T-helper 1 cell treated with Interleukin-12 subunit alpha and Interleukin-12 subunit beta and Interleukin-4 antibody, amounts not matched to agents 30 ng/mL and 1 ng/mL, for 36 hours (primary cell): Measurements from ENCODE around the gene COL4A2. TPM values are rescaled to one million over a fixed set of nuclear protein-coding genes. Genes with fewer than 3 reads are reported as not detected.
"Not testable (repeated sequence)": the region's sequence is repeated elsewhere in the genome, so short reads cannot be mapped to it uniquely, and the experiment has no call there.

Source experiments
- intact Hi-C: fragments of 100-400 bp; cut with micrococcal nuclease; formaldehyde crosslinking; loops from one replicate; pipeline ENCODE4 v1.15.1; 2024
- total RNA-seq: library from RNA; stranded (reverse); gene quantifications from 2 replicates; pipeline ENCODE4 v1.2.3, GENCODE V29; 2022

The COL4A2 gene
- total RNA-seq, 1 donor from 2014 or later = 0.37 TPM

GRCh38 chr13:110306340-110306959 is 634 bp upstream of the COL4A2 start:
- intact Hi-C loops = no loop called here

GRCh38 chr13:110307767-110308655 is 927 bp downstream of the COL4A2 start:
- intact Hi-C loops = no loop called here

- intact Hi-C loops = no loop called here
Measured at GRCh38 chr13:110308656-110309359, 1.7 kb downstream of the COL4A2 start.

GRCh38 chr13:110309661-110310524 is 2.8 kb downstream of the COL4A2 start:
- intact Hi-C loops = no loop called here

- intact Hi-C loops = no loop called here
Measured at GRCh38 chr13:110310541-110311442, 3.7 kb downstream of the COL4A2 start.

GRCh38 chr13:110311443-110312338 is 4.6 kb downstream of the COL4A2 start:
- intact Hi-C loops = no loop called here

GRCh38 chr13:110312339-110313031 is 5.4 kb downstream of the COL4A2 start:
- intact Hi-C loops = no loop called here

- intact Hi-C loops = not testable (repeated sequence)
Measured at GRCh38 chr13:110313261-110313660, 6.2 kb downstream of the COL4A2 start.

GRCh38 chr13:110313733-110314132 is 6.6 kb downstream of the COL4A2 start:
- intact Hi-C loops = not testable (repeated sequence)

GRCh38 chr13:110314516-110315245 is 7.6 kb downstream of the COL4A2 start:
- intact Hi-C loops = no loop called here

- intact Hi-C loops = no loop called here
Measured at GRCh38 chr13:110316196-110316595, 9.1 kb downstream of the COL4A2 start.

GRCh38 chr13:110317093-110317492 is 10.0 kb downstream of the COL4A2 start:
- intact Hi-C loops = no loop called here

GRCh38 chr13:110317496-110318195 is 10.6 kb downstream of the COL4A2 start:
- intact Hi-C loops = no loop called here

- intact Hi-C loops = no loop called here
Measured at GRCh38 chr13:110318920-110319319, 11.8 kb downstream of the COL4A2 start.

GRCh38 chr13:110319397-110319773 is 12.3 kb downstream of the COL4A2 start:
- intact Hi-C loops = no loop called here

GRCh38 chr13:110319774-110320509 is 12.9 kb downstream of the COL4A2 start:
- intact Hi-C loops = no loop called here
